NK-92 (cell line): ENCODE data around the gene ABCB10.
"Not testable (repeated sequence)": the region's sequence is repeated elsewhere in the genome, so short reads cannot be mapped to it uniquely, and the experiment has no call there.

Experiments
- DNase-seq: peaks from one replicate; lab custom pipeline; 2025; ENCODE audit not compliant: unreplicated experiment; lab: John Stamatoyannopoulos, UW

ABCB10 gene

GRCh38 chr1:229558460-229559335 is at the start of gene ABCB10:
TSS of gene ABCB10 (minus strand) at chr1:229558707. CDS start at chr1:229558652, 55 bp downstream.
- no peak for DNase-seq

- no peak for DNase-seq
These were observed 48.9 kb upstream of the ABCB10 start for GRCh38 chr1:229607370-229607769.

- DNase-seq, result no peak
These were observed 45.0 kb upstream of the ABCB10 start for GRCh38 chr1:229603371-229604005.

GRCh38 chr1:229600229-229600628 is 41.7 kb upstream of the ABCB10 start:
- no peak for DNase-seq

- no peak for DNase-seq
These were observed 40.9 kb upstream of the ABCB10 start for GRCh38 chr1:229599218-229599954.

- DNase-seq, result no peak
These were observed 39.4 kb upstream of the ABCB10 start for GRCh38 chr1:229597877-229598276.

GRCh38 chr1:229596925-229597699 is 38.6 kb upstream of the ABCB10 start:
- DNase-seq, result no peak

GRCh38 chr1:229595876-229596275 is 37.4 kb upstream of the ABCB10 start:
- DNase-seq, result not testable (repeated sequence)

- DNase-seq, result no peak
These were observed 35.9 kb upstream of the ABCB10 start for GRCh38 chr1:229594227-229595008.

- no peak for DNase-seq
These were observed 35.3 kb upstream of the ABCB10 start for GRCh38 chr1:229593800-229594199.

- no peak for DNase-seq
These were observed 31.6 kb upstream of the ABCB10 start for GRCh38 chr1:229590119-229590518.

- no peak for DNase-seq
These were observed 26.8 kb upstream of the ABCB10 start for GRCh38 chr1:229585338-229585737.

GRCh38 chr1:229582715-229583114 is 24.2 kb upstream of the ABCB10 start:
- DNase-seq, result no peak

- no peak for DNase-seq
These were observed 23.6 kb upstream of the ABCB10 start for GRCh38 chr1:229582011-229582694.

- DNase-seq, result no peak
These were observed 23.0 kb upstream of the ABCB10 start for GRCh38 chr1:229581485-229581884.

- DNase-seq, result no peak
These were observed 20.7 kb upstream of the ABCB10 start for GRCh38 chr1:229579059-229579673.

- no peak for DNase-seq
These were observed 19.9 kb upstream of the ABCB10 start for GRCh38 chr1:229578168-229579058.
